ENCODE data around the gene ZBTB16. TPM values are rescaled to one million over a fixed set of nuclear protein-coding genes. Genes with fewer than 3 reads are reported as not detected.

The ZBTB16 gene
- total RNA-seq, 1 donor, result under 0.01 TPM

- TF ChIP-seq CTCF (IDR thresholded peaks at IDR 0.05; ENCODE audit: extremely low read depth, low read depth, low read length), result no peak
- H3K36me3 ChIP-seq (ENCODE audit: insufficient read depth, low read length), result no peaks in the 10 kb centered on the region
- H3K4me1 ChIP-seq (ENCODE audit: insufficient read depth, low read length), result no peaks in the 10 kb centered on the region
- no peak overlapping the region for H3K4me3 ChIP-seq (ENCODE audit: insufficient read depth, low read length)
- no peaks in the 10 kb centered on the region for H3K9me3 ChIP-seq (ENCODE audit: low read depth, low read length)
- H3K4me2 ChIP-seq (ENCODE audit: insufficient read depth, low read length), result no peak overlapping the region
- H4K20me1 ChIP-seq (ENCODE audit: insufficient read depth, low read length), result no peaks in the 10 kb centered on the region
- peaks cover 80% of the 10 kb centered on the region for H3K27me3 ChIP-seq (ENCODE audit: insufficient read depth, low read length)
- H3K79me2 ChIP-seq (ENCODE audit: insufficient read depth, low read length), result no peaks in the 10 kb centered on the region
- no peak overlapping the region for H2AFZ ChIP-seq (ENCODE audit: low read length)
- no peak overlapping the region for H3K27ac ChIP-seq (ENCODE audit: low read depth, low read length)
- DNase-seq (ENCODE audit: insufficient read length, low spot score, missing footprints), result no peak
Measured at GRCh38 chr11:114175706-114176105, 116.2 kb downstream of the ZBTB16 start.

GRCh38 chr11:114176321-114176720, 116.8 kb downstream of the ZBTB16 start:
- TF ChIP-seq CTCF (IDR thresholded peaks at IDR 0.05; ENCODE audit: extremely low read depth, low read depth, low read length), result no peak
- no peaks in the 10 kb centered on the region for H4K20me1 ChIP-seq (ENCODE audit: insufficient read depth, low read length)
- peaks cover 79% of the 10 kb centered on the region for H3K27me3 ChIP-seq (ENCODE audit: insufficient read depth, low read length)
- no peak overlapping the region for H3K27ac ChIP-seq (ENCODE audit: low read depth, low read length)
- no peak overlapping the region for H3K4me3 ChIP-seq (ENCODE audit: insufficient read depth, low read length)
- H3K4me2 ChIP-seq (ENCODE audit: insufficient read depth, low read length), result no peak overlapping the region
- no peak for DNase-seq (ENCODE audit: insufficient read length, low spot score, missing footprints)
- H3K9me3 ChIP-seq (ENCODE audit: low read depth, low read length), result no peaks in the 10 kb centered on the region
- H3K36me3 ChIP-seq (ENCODE audit: insufficient read depth, low read length), result no peaks in the 10 kb centered on the region
- no peak overlapping the region for H2AFZ ChIP-seq (ENCODE audit: low read length)
- H3K4me1 ChIP-seq (ENCODE audit: insufficient read depth, low read length), result no peaks in the 10 kb centered on the region
- no peaks in the 10 kb centered on the region for H3K79me2 ChIP-seq (ENCODE audit: insufficient read depth, low read length)

- no peaks in the 10 kb centered on the region for H3K36me3 ChIP-seq (ENCODE audit: insufficient read depth, low read length)
- H3K4me3 ChIP-seq (ENCODE audit: insufficient read depth, low read length), result no peak overlapping the region
- H3K79me2 ChIP-seq (ENCODE audit: insufficient read depth, low read length), result no peaks in the 10 kb centered on the region
- H3K27ac ChIP-seq (ENCODE audit: low read depth, low read length), result no peak overlapping the region
- TF ChIP-seq CTCF (IDR thresholded peaks at IDR 0.05; ENCODE audit: extremely low read depth, low read depth, low read length), result no peak
- no peak for DNase-seq (ENCODE audit: insufficient read length, low spot score, missing footprints)
- no peak overlapping the region for H3K4me2 ChIP-seq (ENCODE audit: insufficient read depth, low read length)
- no peaks in the 10 kb centered on the region for H4K20me1 ChIP-seq (ENCODE audit: insufficient read depth, low read length)
- H3K4me1 ChIP-seq (ENCODE audit: insufficient read depth, low read length), result no peaks in the 10 kb centered on the region
- H2AFZ ChIP-seq (ENCODE audit: low read length), result no peak overlapping the region
- H3K9me3 ChIP-seq (ENCODE audit: low read depth, low read length), result no peaks in the 10 kb centered on the region
- peaks cover 62% of the 10 kb centered on the region for H3K27me3 ChIP-seq (ENCODE audit: insufficient read depth, low read length)
Measured at GRCh38 chr11:114178656-114179055, 119.1 kb downstream of the ZBTB16 start.

GRCh38 chr11:114179234-114179941, 119.9 kb downstream of the ZBTB16 start:
- Histone ChIP-seq H2AFZ (ENCODE audit: low read length) (no peak overlapping the region), H3K27me3 (ENCODE audit: insufficient read depth, low read length) (peaks cover 56% of the 10 kb centered on the region)
- DNase-seq (ENCODE audit: insufficient read length, low spot score, missing footprints), result no peak

More at GRCh38 chr11:114179234-114179941, 119.9 kb downstream of the ZBTB16 start:
- H3K9me3 ChIP-seq (ENCODE audit: low read depth, low read length), result no peaks in the 10 kb centered on the region
- H4K20me1 ChIP-seq (ENCODE audit: insufficient read depth, low read length), result no peaks in the 10 kb centered on the region
- no peak for TF ChIP-seq CTCF (IDR thresholded peaks at IDR 0.05; ENCODE audit: extremely low read depth, low read depth, low read length)
- H3K4me3 ChIP-seq (ENCODE audit: insufficient read depth, low read length), result no peak overlapping the region
- H3K79me2 ChIP-seq (ENCODE audit: insufficient read depth, low read length), result no peaks in the 10 kb centered on the region
- no peaks in the 10 kb centered on the region for H3K4me1 ChIP-seq (ENCODE audit: insufficient read depth, low read length)
- H3K36me3 ChIP-seq (ENCODE audit: insufficient read depth, low read length), result no peaks in the 10 kb centered on the region
- H3K4me2 ChIP-seq (ENCODE audit: insufficient read depth, low read length), result no peak overlapping the region
- H3K27ac ChIP-seq (ENCODE audit: low read depth, low read length), result no peak overlapping the region
